Osteoblast (primary cell): ENCODE results near the gene CHTF18. TPM values are rescaled to one million over a fixed set of nuclear protein-coding genes. Genes with fewer than 3 reads are reported as not detected.

Experiments
- DNase-seq: peaks from one replicate; pipeline ENCODE4 v3.0.0; 2011; ENCODE audit warnings: low spot score, mixed read lengths; ENCODE audit not compliant: insufficient read length; ENCODE audit errors: missing footprints
- H2AFZ ChIP-seq: 2 replicates; pipeline ENCODE4 v1.6.0; 2011; ENCODE audit warnings: mild to moderate bottlenecking, low read length
- H3K27ac ChIP-seq: 2 replicates; pipeline ENCODE4 v1.5.1; 2011; ENCODE audit warnings: mild to moderate bottlenecking, low read depth, low read length, moderate library complexity
- H3K27me3 ChIP-seq: 2 replicates; pipeline ENCODE4 v1.6.0; 2012; ENCODE audit warnings: mild to moderate bottlenecking, control low read depth, inconsistent platforms, low read length, moderate library complexity; ENCODE audit not compliant: insufficient read depth
- H3K36me3 ChIP-seq: 2 replicates; pipeline ENCODE4 v1.5.1; 2011; ENCODE audit warnings: mild to moderate bottlenecking, low read length, control low read depth, moderate library complexity; ENCODE audit not compliant: insufficient read depth
- H3K4me1 ChIP-seq: 2 replicates; pipeline ENCODE4 v1.5.1; 2011; ENCODE audit warnings: mild to moderate bottlenecking, low read length, control low read depth, moderate library complexity; ENCODE audit not compliant: insufficient read depth
- H3K4me2 ChIP-seq: 2 replicates; pipeline ENCODE4 v1.6.0; 2011; ENCODE audit warnings: mild to moderate bottlenecking, low read length; ENCODE audit not compliant: insufficient read depth
- H3K4me3 ChIP-seq: fragments of 200-600 bp; sonication (generic); 3 replicates; pipeline ENCODE4 v1.5.1; 2012; ENCODE audit warnings: mild to moderate bottlenecking, low read length, inconsistent platforms; ENCODE audit not compliant: insufficient read depth
- H3K79me2 ChIP-seq: 2 replicates; pipeline ENCODE4 v1.6.0; 2012; ENCODE audit warnings: mild to moderate bottlenecking, low read length, control low read depth, inconsistent platforms; ENCODE audit not compliant: insufficient read depth
- H3K9me3 ChIP-seq: 2 replicates; pipeline ENCODE4 v1.5.1; 2011; ENCODE audit warnings: low read depth, low read length, control low read depth
- H4K20me1 ChIP-seq: 2 replicates; pipeline ENCODE4 v1.6.0; 2012; ENCODE audit warnings: mild to moderate bottlenecking, low read length, control low read depth; ENCODE audit not compliant: insufficient read depth
- total RNA-seq: library from RNA; depleted of rRNA; stranded (reverse); fragments of >200 nt; gene quantifications from 2 replicates; pipeline ENCODE4 v1.2.3, GENCODE V29; 2012
- TF ChIP-seq, protein P1 (sequence below): IDR thresholded peaks from 2 replicates; pipeline ENCODE4 v1.5.1; 2011; ENCODE audit warnings: mild to moderate bottlenecking, low read depth, low read length, moderate library complexity; ENCODE audit errors: extremely low read depth

CHTF18 gene
- total RNA-seq, 1 donor = 3.3 TPM

DNA sequence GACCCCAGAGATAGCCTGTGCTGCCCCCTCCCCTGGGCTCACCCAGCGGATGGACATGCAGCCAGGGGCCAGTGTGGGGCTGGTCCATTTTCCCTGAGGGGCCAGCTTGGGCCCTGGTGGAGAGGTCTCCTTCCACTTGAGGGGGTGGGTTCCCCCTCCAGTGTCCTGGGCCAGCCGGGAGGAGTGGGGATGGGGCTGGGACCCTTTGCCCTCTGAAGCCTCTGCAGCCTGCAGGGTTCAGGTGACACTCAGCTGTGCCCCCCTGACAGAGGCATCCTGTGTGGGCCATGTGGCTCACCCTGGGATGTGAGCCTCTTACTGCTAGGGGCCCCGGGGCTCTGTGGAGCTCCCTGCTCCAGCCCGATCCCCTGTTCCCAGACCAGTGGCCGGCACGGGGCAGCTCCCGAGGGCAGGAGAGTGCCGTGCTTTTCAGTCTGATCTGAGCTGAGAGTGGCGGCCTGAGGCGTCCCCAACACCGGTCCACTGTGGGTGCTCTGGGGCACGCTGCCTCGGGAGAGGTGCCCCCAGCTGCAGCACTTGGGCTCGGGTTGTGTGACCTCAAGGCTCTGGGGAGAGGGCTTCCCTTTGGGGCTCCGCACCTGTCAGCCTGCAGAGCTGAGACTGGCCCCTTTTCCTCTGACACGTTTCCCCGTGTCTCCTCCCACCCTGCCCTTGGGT lies 12.6 kb downstream of the CHTF18 start:
- Histone ChIP-seq H4K20me1 (no peaks in the 10 kb centered on the region), H3K4me3 (no peak overlapping the region), H3K79me2 (no peaks in the 10 kb centered on the region), H2AFZ (no peak overlapping the region), H3K36me3 (no peaks in the 10 kb centered on the region), H3K27ac (no peak overlapping the region), H3K4me1 (no peaks in the 10 kb centered on the region), H3K27me3 (peaks cover 34% of the 10 kb centered on the region), H3K4me2 (no peak overlapping the region), H3K9me3 (no peaks in the 10 kb centered on the region)
- TF ChIP-seq, protein P1, sequence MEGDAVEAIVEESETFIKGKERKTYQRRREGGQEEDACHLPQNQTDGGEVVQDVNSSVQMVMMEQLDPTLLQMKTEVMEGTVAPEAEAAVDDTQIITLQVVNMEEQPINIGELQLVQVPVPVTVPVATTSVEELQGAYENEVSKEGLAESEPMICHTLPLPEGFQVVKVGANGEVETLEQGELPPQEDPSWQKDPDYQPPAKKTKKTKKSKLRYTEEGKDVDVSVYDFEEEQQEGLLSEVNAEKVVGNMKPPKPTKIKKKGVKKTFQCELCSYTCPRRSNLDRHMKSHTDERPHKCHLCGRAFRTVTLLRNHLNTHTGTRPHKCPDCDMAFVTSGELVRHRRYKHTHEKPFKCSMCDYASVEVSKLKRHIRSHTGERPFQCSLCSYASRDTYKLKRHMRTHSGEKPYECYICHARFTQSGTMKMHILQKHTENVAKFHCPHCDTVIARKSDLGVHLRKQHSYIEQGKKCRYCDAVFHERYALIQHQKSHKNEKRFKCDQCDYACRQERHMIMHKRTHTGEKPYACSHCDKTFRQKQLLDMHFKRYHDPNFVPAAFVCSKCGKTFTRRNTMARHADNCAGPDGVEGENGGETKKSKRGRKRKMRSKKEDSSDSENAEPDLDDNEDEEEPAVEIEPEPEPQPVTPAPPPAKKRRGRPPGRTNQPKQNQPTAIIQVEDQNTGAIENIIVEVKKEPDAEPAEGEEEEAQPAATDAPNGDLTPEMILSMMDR = no peak
- DNase-seq = no peak

DNA sequence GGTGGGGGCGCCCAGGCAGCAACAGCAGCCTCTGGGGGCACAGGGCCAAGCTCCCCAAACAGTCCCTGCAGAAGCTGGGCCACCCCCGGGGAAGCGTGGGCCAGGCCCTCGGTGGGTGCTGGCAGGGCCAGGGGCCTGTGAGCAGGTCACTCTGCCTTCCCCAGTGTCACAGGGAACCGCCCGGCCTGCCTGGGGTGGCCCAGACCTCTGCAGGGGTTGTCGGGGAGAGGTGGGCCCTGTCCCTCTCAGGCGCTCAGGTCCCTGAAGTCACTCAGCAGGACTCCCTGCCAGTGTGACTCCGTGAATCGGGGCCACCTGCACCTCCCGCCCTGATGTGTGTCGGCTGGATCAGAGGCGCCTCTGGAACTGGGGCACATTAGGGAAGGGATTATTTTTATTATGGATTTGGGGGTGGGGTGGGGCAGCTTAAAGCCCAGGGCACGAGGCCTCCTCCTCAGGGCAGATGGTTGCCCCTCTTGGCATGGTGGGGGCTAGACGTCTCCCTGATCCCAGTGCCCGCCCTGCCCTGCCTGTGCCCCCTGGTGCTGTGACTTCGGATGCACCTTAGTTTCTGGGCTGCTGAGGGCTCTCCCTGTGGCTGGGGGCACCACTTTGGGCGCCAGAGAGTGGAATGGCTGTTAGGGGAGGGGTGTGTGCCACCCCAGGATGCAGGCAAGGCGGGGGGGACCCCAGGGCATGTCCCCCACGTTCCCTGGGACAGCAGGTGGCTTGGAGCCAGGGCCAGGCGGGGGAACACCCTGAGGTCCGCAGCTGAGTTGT lies 13.4 kb downstream of the CHTF18 start:
- Histone ChIP-seq H3K4me1 (no peaks in the 10 kb centered on the region), H3K79me2 (no peaks in the 10 kb centered on the region), H3K27ac (no peak overlapping the region), H3K27me3 (peaks cover 34% of the 10 kb centered on the region), H3K4me2 (no peak overlapping the region), H2AFZ (no peak overlapping the region), H3K9me3 (no peaks in the 10 kb centered on the region), H3K36me3 (no peaks in the 10 kb centered on the region), H4K20me1 (no peaks in the 10 kb centered on the region), H3K4me3 (no peak overlapping the region)
- DNase-seq = no peak
- TF ChIP-seq, protein P1 = no peak

DNA sequence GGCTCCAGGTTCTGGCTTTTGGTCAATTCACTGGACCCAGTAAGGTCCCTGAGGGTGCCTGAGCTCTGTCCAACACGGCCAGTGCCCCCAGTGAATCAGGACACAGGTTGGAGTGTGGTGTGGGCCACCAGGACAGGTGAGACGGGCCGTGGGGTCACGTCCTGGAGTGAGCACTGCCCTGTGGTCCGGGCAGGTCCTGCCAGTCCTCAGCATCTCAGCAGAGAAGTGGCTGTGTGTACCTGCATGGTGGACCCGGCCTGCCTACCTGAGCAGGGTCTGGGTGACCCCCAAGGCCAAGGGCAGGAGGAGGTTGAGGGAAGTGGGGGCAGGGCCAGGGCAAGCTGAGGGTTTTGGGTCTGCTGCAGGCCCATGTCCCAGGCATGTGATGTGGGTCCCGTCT lies 14.0 kb downstream of the CHTF18 start:
- Histone ChIP-seq H4K20me1 (no peaks in the 10 kb centered on the region), H2AFZ (no peak overlapping the region), H3K4me3 (no peak overlapping the region), H3K4me2 (no peak overlapping the region), H3K27ac (no peak overlapping the region), H3K9me3 (no peaks in the 10 kb centered on the region), H3K36me3 (no peaks in the 10 kb centered on the region), H3K4me1 (no peaks in the 10 kb centered on the region), H3K79me2 (peaks cover 4% of the 10 kb centered on the region), H3K27me3 (peaks cover 34% of the 10 kb centered on the region)
- DNase-seq = no peak
- TF ChIP-seq, protein P1 = no peak
